G401 (cell line): Measurements from ENCODE around the gene ENDOD1. TPM values are rescaled to one million over a fixed set of nuclear protein-coding genes. Genes with fewer than 3 reads are reported as not detected.

Experiments used
- DNase-seq: peaks from one replicate; pipeline ENCODE4 v3.0.0-alpha.2; 2015; ENCODE audit warnings: low spot score
- in situ Hi-C: cut with HindIII; loops from 2 replicates; pipeline ENCODE4 v1.10.0; 2016; ENCODE audit warnings: low sequenced_read_pairs, mixed read lengths
- total RNA-seq: library from RNA; depleted of rRNA; stranded (reverse); fragments of >200 nt; shearing (Covaris generic); gene quantifications from 2 replicates; pipeline ENCODE4 v1.2.3, GENCODE V29; 2014

Gene ENDOD1
- total RNA-seq, 1 experiment from 2014 or later = 0.64 TPM

GRCh38 chr11:95072948-95073347 lies 16.7 kb upstream of the ENDOD1 start:
- no peak for DNase-seq
- in situ Hi-C loops = no loop called here

DNA sequence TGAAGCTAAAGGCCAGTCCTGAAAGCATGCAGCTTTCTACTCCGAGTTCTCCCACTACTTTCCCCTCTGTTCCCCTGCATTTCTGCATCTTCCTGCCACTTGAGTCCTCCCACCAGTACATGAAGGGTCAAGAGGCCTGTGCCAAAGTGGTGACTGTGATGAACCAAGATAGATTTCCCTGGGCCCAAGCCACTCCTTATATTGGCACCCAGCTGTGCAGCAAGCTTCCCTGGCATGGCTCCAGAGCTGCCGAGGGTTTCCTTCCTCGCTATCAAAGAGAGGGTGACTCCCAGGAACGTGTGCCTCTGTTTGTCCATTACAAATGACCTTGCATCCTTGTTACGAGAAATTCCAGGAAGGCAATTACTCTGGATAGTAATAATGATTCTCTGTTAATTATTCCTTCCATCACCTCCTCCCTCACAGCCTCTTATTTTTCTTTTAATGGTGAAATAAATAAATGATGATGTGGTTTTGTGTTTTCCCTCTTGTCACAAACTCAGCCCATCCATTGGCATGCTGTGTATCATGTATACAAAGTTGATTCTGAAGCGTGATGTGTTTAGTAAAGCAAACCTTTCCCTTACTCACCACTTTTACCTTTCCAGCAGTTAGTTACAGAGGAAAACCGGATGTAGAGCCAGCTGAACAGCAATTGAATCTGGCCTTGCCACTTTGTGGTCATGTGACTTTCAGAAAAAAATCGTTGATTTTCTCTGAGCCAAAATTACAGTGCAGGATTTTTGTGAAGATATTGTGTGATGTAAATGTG lies 14.7 kb upstream of the ENDOD1 start:
- in situ Hi-C loops = no loop called here
- no peak for DNase-seq

DNA sequence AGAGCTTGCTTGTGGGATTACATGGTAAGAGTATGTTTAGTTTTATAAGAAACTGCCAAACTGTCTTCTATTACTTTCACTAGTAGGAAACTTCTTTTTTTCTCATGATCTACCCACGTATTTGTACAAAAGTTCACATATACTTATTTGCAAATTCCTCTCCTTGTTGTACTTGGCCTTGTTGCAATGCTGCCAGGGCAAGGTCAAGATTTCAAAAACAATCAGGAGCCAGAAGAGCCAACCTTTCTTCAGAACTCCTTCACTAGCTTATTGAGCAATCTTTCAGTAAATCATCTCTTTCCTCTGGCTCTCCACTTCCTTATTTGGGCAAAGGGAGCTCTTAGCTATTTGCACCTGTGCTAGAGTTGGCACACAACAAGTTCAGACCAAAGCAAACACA lies 13.2 kb upstream of the ENDOD1 start:
- in situ Hi-C loops = no loop called here
- DNase-seq = no peak

GRCh38 chr11:95076981-95077380 lies 12.7 kb upstream of the ENDOD1 start:
- in situ Hi-C loops = no loop called here
- no peak for DNase-seq

DNA sequence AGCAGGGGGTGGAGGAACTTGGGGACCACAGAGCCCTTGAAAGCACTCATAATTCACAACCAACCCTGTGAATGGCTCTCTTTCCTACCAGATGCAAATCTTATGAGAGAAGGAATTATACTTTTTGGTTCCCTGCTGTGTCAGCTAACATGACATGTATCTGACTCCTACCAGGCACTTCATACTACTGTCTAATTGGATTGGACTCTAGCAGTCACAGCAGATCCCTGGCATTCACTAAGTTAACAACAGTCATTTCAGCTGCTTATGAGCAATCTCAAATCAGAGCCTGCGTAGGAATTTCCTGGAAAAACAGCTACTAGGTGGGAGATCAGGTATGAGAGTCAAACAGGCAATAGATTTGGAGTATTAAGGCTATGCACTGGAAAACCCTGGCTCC lies 11.1 kb upstream of the ENDOD1 start:
- in situ Hi-C loops = no loop called here

GRCh38 chr11:95081010-95081409 lies 8.6 kb upstream of the ENDOD1 start:
- in situ Hi-C loops = no loop called here
- no peak for DNase-seq

More for the DNA sequence above, 11.1 kb upstream of the ENDOD1 start:
- no peak for DNase-seq

DNA sequence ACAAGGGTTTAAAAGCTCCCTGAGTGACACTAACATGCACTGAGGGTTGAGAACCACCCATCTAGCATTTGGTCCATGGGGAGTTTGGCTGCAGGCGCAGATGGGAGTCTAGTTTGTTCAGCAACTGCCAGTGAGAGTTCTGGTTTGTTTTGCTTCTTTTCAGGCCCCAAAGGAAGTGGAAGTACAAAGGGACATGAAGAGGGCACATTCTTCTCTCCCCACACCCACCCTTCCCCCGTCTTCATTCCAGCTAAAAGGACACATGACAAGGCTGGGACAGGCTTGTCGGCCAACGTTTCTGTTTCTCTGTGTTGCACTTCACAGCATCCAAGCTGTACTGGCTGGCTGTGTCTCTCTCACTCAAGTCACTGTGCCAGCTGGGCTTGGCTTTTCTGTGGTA lies 8.2 kb upstream of the ENDOD1 start:
- in situ Hi-C loops = no loop called here
- peak; percentile 34 for DNase-seq

DNA sequence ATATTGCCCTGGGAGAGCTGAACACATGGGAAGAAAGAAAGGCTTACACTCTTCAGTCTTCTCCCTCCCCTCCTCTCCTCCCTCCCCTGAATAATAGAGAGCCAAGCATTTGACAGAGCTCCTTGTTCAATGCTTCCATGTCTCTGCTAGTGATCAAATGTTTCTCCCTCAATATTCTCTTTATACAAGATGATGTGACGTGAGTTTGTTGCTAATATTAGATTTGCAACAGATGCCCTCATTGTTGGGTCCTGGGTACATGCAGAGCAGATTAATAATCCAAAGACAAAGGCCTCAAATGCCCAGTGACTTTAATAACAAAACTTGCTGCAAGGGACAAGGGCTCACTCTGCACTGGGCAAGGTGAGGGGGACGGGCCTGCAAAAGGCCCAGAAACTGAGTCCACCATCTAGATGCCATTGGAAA lies 7.1 kb upstream of the ENDOD1 start:
- no peak for DNase-seq
- in situ Hi-C loops = no loop called here

GRCh38 chr11:95084509-95084908 lies 5.1 kb upstream of the ENDOD1 start:
- in situ Hi-C loops = no loop called here
- no peak for DNase-seq

DNA sequence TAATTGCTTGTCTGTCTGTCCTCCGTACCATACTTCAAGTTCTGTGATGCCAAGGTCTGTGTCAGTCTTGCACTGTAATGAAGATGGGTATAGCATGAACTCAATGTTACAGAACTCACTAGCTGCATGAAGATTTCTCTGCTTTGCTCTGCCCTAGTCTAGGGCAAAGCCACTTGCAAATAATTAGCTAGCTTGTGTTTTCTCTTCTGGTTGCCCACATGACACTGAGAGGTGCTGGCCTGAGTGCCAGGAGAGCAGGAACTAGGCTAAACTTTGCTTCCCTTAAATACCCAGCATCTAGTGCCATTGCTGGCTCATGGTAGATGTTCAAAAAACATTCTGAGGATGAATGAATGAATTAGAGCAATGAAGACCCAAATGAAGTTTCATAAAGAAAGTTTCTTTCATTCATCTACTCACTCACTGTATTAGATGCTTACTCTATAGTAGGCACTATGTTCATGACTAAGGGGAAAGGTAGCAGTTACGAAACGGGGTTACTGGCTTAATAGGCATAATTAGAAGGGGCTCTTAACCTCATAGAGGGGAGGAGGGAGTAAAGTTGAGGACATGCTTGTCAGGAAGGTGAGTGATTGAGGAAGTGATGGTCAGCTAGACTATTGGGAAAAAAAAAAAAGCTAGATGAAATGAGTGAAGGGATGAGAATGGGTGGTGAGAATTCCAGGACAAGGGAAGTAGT lies 4.4 kb upstream of the ENDOD1 start:
- in situ Hi-C loops = no loop called here
- DNase-seq = no peak

- DNase-seq = no peak
- in situ Hi-C loops = no loop called here
Observed at GRCh38 chr11:95086151-95086550, 3.5 kb upstream of the ENDOD1 start.

DNA sequence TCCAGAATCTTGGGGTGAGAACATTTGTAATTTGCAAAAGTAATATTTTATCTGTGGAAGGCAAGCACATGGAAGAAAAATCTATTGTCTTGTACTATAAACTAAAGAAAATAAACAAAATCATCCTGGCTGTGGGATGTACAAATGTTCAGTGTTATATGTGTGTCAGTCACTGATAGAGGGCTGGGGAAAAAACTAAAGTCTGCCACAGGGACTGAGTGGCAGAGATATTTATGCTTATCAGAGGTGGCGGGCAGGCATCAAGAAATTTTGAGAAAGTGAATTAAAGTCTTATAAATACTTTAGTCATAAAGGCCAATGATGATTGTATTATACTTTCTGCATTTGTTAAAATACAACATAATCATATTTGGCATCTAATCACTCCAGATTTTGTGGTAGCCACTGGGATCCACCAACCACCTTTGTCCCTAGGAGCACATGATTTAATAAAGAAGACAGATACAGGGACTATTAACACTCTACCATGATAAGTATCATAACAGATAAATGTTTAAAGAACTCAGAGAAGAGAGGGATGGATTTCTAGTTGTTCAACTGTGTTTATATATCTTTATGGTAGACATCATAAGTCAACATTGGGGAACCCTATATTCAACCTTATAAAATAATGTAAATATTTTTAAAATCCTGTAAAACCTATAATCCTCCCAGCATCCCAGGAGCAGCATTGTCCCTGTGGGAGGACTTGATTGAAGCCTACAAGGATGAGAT lies 2.6 kb upstream of the ENDOD1 start:
- no peak for DNase-seq
- in situ Hi-C loops = no loop called here

GRCh38 chr11:95088946-95089619 lies 563 bp upstream of the ENDOD1 start:
- in situ Hi-C loops = no loop called here
- peak; percentile 59 for DNase-seq

DNA sequence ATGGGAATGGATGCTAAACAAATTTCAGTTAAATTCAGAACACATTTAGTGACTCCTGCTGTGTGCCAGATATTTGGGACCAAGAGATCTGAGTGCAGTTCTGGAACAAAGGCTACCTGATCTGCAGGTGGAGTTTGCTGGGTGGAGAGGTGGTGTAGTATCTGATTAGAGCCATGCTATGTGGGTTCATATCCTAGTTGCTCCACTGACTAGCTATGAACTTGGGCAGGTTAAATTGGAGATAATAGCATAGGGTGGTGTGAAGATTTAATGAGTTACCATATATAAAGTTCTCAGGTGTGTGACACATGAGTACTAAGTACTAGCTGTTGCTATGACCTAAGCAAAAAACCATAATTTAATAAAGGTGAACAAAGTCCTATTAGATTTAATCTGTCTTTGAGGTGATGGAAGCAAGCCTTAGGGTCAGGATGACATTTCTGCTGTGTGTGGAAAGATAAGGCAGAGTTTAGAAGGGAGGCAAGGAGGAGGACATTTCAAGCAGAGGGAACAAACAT lies 2.1 kb downstream of the ENDOD1 start:
- in situ Hi-C loops = no loop called here
- no peak for DNase-seq

DNA sequence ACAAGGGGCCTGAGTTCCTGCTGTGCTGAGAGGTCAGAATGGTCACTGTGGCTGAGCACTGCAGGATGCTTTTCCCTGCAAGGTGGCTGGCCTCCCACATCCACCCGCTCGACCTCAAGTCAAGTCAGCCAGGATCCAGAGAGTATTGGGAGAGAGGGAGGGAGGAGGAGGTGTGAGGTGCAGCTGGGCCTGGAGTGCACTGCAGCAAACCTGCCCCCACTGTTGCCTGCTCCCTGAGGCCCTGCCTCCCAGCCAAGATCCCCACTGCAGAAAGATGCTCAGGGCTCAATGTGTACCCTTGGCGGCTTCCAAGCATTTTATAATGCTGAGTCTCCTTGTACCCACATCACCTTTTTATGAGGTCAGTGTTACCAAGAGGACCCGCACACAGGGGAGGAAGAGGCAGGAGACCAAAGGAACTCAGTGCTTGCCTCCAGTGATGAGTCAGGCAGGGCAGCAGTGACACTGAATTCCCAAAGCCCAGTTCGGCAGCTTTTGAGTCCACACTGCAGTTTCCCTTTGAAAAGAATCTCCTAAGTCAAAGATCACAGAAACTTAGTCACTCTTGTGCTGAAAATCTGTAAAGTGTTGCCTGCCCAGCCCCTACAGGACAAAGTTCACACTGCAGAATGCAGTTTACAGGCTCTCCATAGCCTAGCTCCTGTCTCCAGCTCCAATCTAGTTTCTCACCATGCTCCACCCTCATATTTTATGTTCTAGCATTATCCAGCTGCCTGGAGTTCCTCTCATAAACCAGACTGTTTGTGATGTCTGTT lies 3.1 kb downstream of the ENDOD1 start:
- DNase-seq = peak; percentile 41
- in situ Hi-C loops = no loop called here

GRCh38 chr11:95093548-95093947 lies 3.9 kb downstream of the ENDOD1 start:
- in situ Hi-C loops = no loop called here
- no peak for DNase-seq

DNA sequence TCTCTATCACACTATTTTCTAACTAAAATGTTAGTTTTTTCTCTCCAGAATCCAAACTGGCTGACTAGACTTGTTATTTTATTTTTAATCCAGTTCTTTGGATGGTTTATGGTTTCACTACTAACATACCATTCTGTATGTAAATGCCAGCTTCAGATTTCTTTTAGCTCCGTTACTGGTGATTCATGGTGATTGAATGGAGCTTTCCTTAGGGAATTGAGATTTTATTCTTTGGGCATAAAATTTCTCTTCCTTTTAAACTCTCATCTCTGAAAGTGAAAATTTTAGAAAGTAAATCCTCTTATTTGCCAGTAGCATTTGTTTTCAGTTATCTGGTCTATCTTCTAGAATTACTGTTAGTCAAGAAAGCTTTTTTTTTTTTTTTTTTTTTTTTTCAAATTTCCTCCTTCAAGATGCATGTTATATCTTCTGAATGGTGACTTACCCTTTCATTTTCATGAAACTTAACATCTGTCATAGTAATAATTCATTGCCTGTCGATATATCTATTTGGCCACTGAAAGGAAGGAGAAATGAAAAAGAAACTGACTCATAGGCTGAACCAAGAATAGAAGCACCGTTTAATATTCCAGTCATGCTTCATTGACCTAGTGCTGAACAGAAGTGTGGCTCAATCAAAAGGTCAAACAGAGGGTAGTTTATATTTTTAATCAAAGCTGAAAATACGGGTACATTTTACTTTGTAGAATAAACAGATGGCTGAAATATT lies 6.4 kb downstream of the ENDOD1 start:
- in situ Hi-C loops = no loop called here
- DNase-seq = no peak

GRCh38 chr11:95097209-95097608 lies 7.6 kb downstream of the ENDOD1 start:
- no peak for DNase-seq
- in situ Hi-C loops = no loop called here
